Lower leg skin (tissue), 4 donors: ENCODE results near the gene SLC45A2. TPM values are rescaled to one million over a fixed set of nuclear protein-coding genes. Genes with fewer than 3 reads are reported as not detected.
A peak's percentile ranks its signal among the peaks of the same experiment; 100 is the strongest.

Experiments used
- DNase-seq, 2 donors: peaks; one replicate each; pipeline ENCODE4 v3.0.0-alpha.2; 2019; ENCODE audit warnings: low spot score in 2 of 2
- H3K4me3 ChIP-seq: fragments of 200-600 bp; sonication (generic); 2 replicates; pipeline ENCODE4 v1.5.1; 2017; ENCODE audit warnings: mild to moderate bottlenecking, low read depth; ENCODE audit not compliant: poor library complexity, severe bottlenecking
- CTCF ChIP-seq, 3 donors: fragments of 450-650 bp; IDR thresholded peaks; one replicate each; pipeline ENCODE4 v1.5.1; 2016; ENCODE audit warnings: antibody characterized with exemption in 3 of 3, mild to moderate bottlenecking in 3 of 3, moderate library complexity in 2 of 3
- POLR2A ChIP-seq, 2 donors: fragments of 450-650 bp; IDR thresholded peaks; one replicate each; pipeline ENCODE4 v1.6.1; 2016 to 2017; ENCODE audit warnings: antibody characterized with exemption in 2 of 2, mild to moderate bottlenecking in 1 of 2, moderate library complexity in 1 of 2
- WGBS, 2 donors: methylation state at CpG; one replicate each; pipeline ENCODE4 v1.1.5; 2018; 5-methylcytosine and 5-hydroxymethylcytosine counted together
- intact Hi-C: fragments of 100-400 bp; cut with DNase I; formaldehyde crosslinking; loops from one replicate; pipeline ENCODE4 v1.15.0; 2023; ENCODE audit warnings: low total_unique reads
- total RNA-seq, 4 donors: library from RNA; depleted of rRNA; stranded (reverse); fragments of >200 nt; gene quantifications; one replicate each; pipeline ENCODE4 v1.1.0, GENCODE V29; 2016

Gene SLC45A2
- total RNA-seq, 4 donors from 2014 or later: 0.80 to 2.1 (median 1.3) TPM

- 96 to 99% methylated on average over 4 of the region's 4 CpGs for WGBS, 2 donors
- no peak overlapping the region for H3K4me3 ChIP-seq
- TF ChIP-seq POLR2A (IDR thresholded peaks at IDR 0.05) (no peak), CTCF (IDR thresholded peaks at IDR 0.05) (no peak)
- intact Hi-C loops: no loop called here
- DNase-seq: no peak
Measured at GRCh38 chr5:33999978-34000377, 15.5 kb upstream of the SLC45A2 start.

GRCh38 chr5:33997331-33997983, 13.0 kb upstream of the SLC45A2 start:
- TF ChIP-seq CTCF (IDR thresholded peaks at IDR 0.05) (no peak), POLR2A (IDR thresholded peaks at IDR 0.05) (no peak)
- intact Hi-C loops: no loop called here
- H3K4me3 ChIP-seq: no peak overlapping the region
- peak; percentile 61 to 90 for DNase-seq
- 22 to 25% methylated on average over 6 of the region's 6 CpGs for WGBS, 2 donors

- TF ChIP-seq POLR2A (IDR thresholded peaks at IDR 0.05) (no peak), CTCF (IDR thresholded peaks at IDR 0.05) (no peak)
- WGBS, 2 donors: 54 to 64% methylated on average over 2 of the region's 2 CpGs
- intact Hi-C loops: no loop called here
- H3K4me3 ChIP-seq: no peak overlapping the region
- DNase-seq: no peak
Measured at GRCh38 chr5:33995865-33996264, 11.4 kb upstream of the SLC45A2 start.

GRCh38 chr5:33994845-33995244, 10.4 kb upstream of the SLC45A2 start:
- no peak for DNase-seq
- no peak for TF ChIP-seq POLR2A (IDR thresholded peaks at IDR 0.05)
- TF ChIP-seq CTCF (IDR thresholded peaks at IDR 0.05): no peak
- intact Hi-C loops: no loop called here
- H3K4me3 ChIP-seq: no peak overlapping the region
- 61 to 71% methylated on average over 1 of the region's 1 CpG for WGBS, 2 donors

- TF ChIP-seq CTCF (IDR thresholded peaks at IDR 0.05) (no peak), POLR2A (IDR thresholded peaks at IDR 0.05) (no peak)
- H3K4me3 ChIP-seq: no peak overlapping the region
- 83 to 90% methylated on average over 2 of the region's 2 CpGs for WGBS, 2 donors
- no peak for DNase-seq
- intact Hi-C loops: no loop called here
Measured at GRCh38 chr5:33992864-33993263, 8.4 kb upstream of the SLC45A2 start.

- H3K4me3 ChIP-seq: no peak overlapping the region
- 95 to 98% methylated on average over 6 of the region's 6 CpGs for WGBS, 2 donors
- intact Hi-C loops: no loop called here
- no peak for DNase-seq
- TF ChIP-seq CTCF (IDR thresholded peaks at IDR 0.05): no peak
- TF ChIP-seq POLR2A (IDR thresholded peaks at IDR 0.05): no peak
Measured at GRCh38 chr5:33985447-33985846, 954 bp upstream of the SLC45A2 start.
